NK-92 (cell line): ENCODE data around the gene DYRK1A.

ENCODE experiments used
- DNase-seq: peaks from one replicate; lab custom pipeline; 2025; ENCODE audit not compliant: unreplicated experiment; lab: John Stamatoyannopoulos, UW

Gene DYRK1A

GRCh38 chr21:37365517-37366481, 774 bp upstream of the DYRK1A start:
- DNase-seq: no peak

- DNase-seq: no peak
These were observed 746 bp downstream of the DYRK1A start for GRCh38 chr21:37367336-37367702.

- DNase-seq: no peak
These were observed 1.3 kb downstream of the DYRK1A start for GRCh38 chr21:37367703-37368540.

- DNase-seq: no peak
These were observed 2.1 kb downstream of the DYRK1A start for GRCh38 chr21:37368541-37369279.

GRCh38 chr21:37369307-37369854, 2.8 kb downstream of the DYRK1A start:
- DNase-seq: no peak

- no peak for DNase-seq
These were observed 3.8 kb downstream of the DYRK1A start for GRCh38 chr21:37370152-37371040.

GRCh38 chr21:37371041-37371397, 4.4 kb downstream of the DYRK1A start:
- no peak for DNase-seq

- no peak for DNase-seq
These were observed 5.7 kb downstream of the DYRK1A start for GRCh38 chr21:37372127-37372731.

GRCh38 chr21:37372951-37373350, 6.4 kb downstream of the DYRK1A start:
- DNase-seq: no peak

- DNase-seq: no peak
These were observed 7.0 kb downstream of the DYRK1A start for GRCh38 chr21:37373539-37373938.

- DNase-seq: no peak
These were observed 7.5 kb downstream of the DYRK1A start for GRCh38 chr21:37374027-37374426.

- no peak for DNase-seq
These were observed 9.4 kb downstream of the DYRK1A start for GRCh38 chr21:37375866-37376574.

GRCh38 chr21:37378700-37379139, 12.1 kb downstream of the DYRK1A start:
- no peak for DNase-seq

GRCh38 chr21:37380349-37381323, 14.1 kb downstream of the DYRK1A start:
- DNase-seq: no peak

- DNase-seq: no peak
These were observed 15.5 kb downstream of the DYRK1A start for GRCh38 chr21:37381883-37382585.

- no peak for DNase-seq
These were observed 16.5 kb downstream of the DYRK1A start for GRCh38 chr21:37383086-37383485.

- DNase-seq: no peak
These were observed 17.3 kb downstream of the DYRK1A start for GRCh38 chr21:37383784-37384311.
